Measurements from ENCODE around the gene MANBA. TPM values are rescaled to one million over a fixed set of nuclear protein-coding genes. Genes with fewer than 3 reads are reported as not detected.
"Not testable (repeated sequence)": the region's sequence is repeated elsewhere in the genome, so short reads cannot be mapped to it uniquely, and the experiment has no call there.

MANBA gene
- total RNA-seq, 1 experiment from 2014 or later, result 14.5 TPM

DNA sequence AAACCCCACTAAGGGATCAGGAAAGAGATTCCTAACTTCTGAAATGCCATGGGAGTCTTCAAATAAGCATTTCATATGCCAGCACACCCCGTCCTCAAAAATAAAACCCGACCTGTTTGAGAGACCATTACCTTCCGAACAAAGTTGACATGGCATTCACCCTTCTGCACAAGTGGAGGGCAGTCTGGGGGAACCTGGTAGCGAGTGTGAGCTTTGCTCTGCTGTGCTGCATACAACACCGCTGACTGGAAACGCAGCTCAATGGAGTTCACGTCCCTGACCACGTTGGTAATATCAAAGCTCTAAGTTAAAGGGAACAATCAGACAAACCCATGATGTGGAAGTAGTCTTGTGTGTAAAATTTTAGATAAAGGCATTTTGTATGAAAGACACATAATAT lies 38.0 kb downstream of the MANBA start:
- CTCF ChIA-PET, result no interaction called here
- no peaks in the 10 kb centered on the region for H3K4me1 ChIP-seq (ENCODE audit: control insufficient read depth, insufficient read depth, low read length)
- POLR2A ChIA-PET, result no interaction called here
- H3K27me3 ChIP-seq (ENCODE audit: control insufficient read depth, insufficient read depth, low read length), result no peaks in the 10 kb centered on the region
- DNase-seq (ENCODE audit: low read depth, low spot score), result no peak
- no peaks in the 10 kb centered on the region for H3K36me3 ChIP-seq (ENCODE audit: control insufficient read depth, insufficient read depth, low read length)
- no peak overlapping the region for H3K27ac ChIP-seq (ENCODE audit: low read length)
- no peak overlapping the region for H3K4me3 ChIP-seq (ENCODE audit: low read depth in 2 of 2, low read length in 2 of 2)
- no peaks in the 10 kb centered on the region for H3K9me3 ChIP-seq (ENCODE audit: control insufficient read depth, insufficient read depth, low read depth, low read length)
- no TSS peak for BruUV-seq (replicated peaks)
- intact Hi-C loops (cut with micrococcal nuclease; ENCODE audit: unreplicated experiment) (no loop called here), in situ Hi-C loops (cut with HindIII; ENCODE audit: low pct_unique_long_range_greater_than_20kb, low sequenced_read_pairs) (no loop called here)
- no peak for TF ChIP-seq SIN3A (IDR thresholded peaks at IDR 0.05; ENCODE audit: borderline replicate concordance, insufficient read depth, low read depth, low read length)
- TF ChIP-seq, protein P1, sequence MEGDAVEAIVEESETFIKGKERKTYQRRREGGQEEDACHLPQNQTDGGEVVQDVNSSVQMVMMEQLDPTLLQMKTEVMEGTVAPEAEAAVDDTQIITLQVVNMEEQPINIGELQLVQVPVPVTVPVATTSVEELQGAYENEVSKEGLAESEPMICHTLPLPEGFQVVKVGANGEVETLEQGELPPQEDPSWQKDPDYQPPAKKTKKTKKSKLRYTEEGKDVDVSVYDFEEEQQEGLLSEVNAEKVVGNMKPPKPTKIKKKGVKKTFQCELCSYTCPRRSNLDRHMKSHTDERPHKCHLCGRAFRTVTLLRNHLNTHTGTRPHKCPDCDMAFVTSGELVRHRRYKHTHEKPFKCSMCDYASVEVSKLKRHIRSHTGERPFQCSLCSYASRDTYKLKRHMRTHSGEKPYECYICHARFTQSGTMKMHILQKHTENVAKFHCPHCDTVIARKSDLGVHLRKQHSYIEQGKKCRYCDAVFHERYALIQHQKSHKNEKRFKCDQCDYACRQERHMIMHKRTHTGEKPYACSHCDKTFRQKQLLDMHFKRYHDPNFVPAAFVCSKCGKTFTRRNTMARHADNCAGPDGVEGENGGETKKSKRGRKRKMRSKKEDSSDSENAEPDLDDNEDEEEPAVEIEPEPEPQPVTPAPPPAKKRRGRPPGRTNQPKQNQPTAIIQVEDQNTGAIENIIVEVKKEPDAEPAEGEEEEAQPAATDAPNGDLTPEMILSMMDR (IDR thresholded peaks at IDR 0.05), result no peak
- TF ChIP-seq, protein P2, sequence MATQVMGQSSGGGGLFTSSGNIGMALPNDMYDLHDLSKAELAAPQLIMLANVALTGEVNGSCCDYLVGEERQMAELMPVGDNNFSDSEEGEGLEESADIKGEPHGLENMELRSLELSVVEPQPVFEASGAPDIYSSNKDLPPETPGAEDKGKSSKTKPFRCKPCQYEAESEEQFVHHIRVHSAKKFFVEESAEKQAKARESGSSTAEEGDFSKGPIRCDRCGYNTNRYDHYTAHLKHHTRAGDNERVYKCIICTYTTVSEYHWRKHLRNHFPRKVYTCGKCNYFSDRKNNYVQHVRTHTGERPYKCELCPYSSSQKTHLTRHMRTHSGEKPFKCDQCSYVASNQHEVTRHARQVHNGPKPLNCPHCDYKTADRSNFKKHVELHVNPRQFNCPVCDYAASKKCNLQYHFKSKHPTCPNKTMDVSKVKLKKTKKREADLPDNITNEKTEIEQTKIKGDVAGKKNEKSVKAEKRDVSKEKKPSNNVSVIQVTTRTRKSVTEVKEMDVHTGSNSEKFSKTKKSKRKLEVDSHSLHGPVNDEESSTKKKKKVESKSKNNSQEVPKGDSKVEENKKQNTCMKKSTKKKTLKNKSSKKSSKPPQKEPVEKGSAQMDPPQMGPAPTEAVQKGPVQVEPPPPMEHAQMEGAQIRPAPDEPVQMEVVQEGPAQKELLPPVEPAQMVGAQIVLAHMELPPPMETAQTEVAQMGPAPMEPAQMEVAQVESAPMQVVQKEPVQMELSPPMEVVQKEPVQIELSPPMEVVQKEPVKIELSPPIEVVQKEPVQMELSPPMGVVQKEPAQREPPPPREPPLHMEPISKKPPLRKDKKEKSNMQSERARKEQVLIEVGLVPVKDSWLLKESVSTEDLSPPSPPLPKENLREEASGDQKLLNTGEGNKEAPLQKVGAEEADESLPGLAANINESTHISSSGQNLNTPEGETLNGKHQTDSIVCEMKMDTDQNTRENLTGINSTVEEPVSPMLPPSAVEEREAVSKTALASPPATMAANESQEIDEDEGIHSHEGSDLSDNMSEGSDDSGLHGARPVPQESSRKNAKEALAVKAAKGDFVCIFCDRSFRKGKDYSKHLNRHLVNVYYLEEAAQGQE (IDR thresholded peaks at IDR 0.05; ENCODE audit: insufficient read depth in 1 of 2, low read depth in 2 of 2, low read length in 1 of 2), result no peak
- no peak for TF ChIP-seq TCF7L2 (IDR thresholded peaks at IDR 0.05; ENCODE audit: low read depth, low read length)
- no peak for TF ChIP-seq POLR2AphosphoS5 (IDR thresholded peaks at IDR 0.05; ENCODE audit: low read depth, low read length)
- ATAC-seq, result no peak

DNA sequence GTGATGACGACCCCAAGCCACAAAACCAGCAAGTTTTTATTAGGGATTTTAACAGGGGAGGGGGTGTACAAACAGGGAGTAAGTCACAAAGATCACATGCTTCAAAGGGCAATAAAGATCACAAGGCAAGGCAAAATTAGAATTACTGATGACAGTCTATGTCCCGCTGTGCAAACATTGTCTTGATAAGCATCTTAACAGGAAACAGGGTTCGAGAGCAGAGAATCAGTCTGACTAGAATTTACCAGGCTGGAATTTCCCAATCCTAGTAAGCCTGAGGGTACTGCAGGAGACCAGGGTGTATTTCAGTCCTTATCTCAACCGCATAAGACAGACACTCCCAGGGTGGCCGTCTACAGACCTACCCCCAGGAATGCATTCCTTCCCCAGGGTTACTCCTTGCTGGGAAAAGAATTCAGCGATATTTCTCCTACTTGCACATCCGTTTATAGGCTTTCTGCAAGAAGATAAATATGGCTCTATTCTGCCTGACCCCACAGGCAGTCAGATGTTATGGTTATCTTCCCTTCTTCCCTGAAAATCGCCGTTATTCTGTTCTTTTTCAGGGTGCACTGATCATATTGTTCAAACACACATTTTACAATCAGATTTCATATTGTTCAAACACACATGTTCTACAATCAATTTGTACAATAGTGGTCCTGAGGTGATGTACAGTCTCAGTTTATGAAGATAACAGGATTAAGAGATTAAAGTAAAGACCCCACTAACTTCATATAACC lies 41.8 kb downstream of the MANBA start:
- intact Hi-C loops (cut with micrococcal nuclease; ENCODE audit: unreplicated experiment); H3K36me3 ChIP-seq (ENCODE audit: control insufficient read depth, insufficient read depth, low read length); H3K4me3 ChIP-seq (ENCODE audit: low read depth in 2 of 2, low read length in 2 of 2); POLR2A ChIA-PET; DNase-seq (ENCODE audit: low read depth, low spot score); CTCF ChIA-PET; in situ Hi-C loops (cut with HindIII; ENCODE audit: low pct_unique_long_range_greater_than_20kb, low sequenced_read_pairs); H3K27me3 ChIP-seq (ENCODE audit: control insufficient read depth, insufficient read depth, low read length); BruUV-seq (replicated peaks); H3K27ac ChIP-seq (ENCODE audit: low read length); H3K9me3 ChIP-seq (ENCODE audit: control insufficient read depth, insufficient read depth, low read depth, low read length); ATAC-seq; H3K4me1 ChIP-seq (ENCODE audit: control insufficient read depth, insufficient read depth, low read length): not testable (repeated sequence)

DNA sequence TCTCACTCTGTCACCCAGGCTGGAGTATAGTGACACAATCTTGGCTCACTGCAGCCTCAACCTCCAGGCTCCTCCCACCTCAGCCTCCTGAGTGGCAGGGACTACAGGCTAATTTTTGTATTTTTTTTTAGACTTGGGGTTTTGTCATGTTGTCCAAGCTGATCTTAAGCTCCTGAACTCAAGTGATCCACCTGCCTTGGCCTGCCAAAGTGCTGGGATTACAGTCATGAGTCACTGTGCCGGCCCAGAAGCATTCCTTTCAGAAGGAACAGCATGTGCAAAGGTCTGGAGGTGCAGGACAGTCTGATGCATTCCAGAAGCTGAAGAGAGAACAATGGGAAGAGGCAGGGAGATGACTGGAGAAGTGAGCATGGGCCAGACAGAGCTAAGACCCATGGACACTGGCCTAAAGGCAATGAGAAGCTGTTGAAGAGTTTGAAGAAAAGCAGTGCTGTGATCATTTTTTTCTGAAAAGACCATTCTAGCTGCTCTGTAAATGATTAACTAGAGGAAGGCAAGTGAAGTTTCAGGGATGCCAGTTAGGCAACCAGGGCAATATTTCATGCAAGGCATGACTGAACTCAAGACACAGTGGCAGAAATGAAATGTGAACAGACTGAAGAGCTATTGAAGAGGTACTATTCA lies 43.2 kb downstream of the MANBA start:
- DNase-seq (ENCODE audit: low read depth, low spot score) (no peak), ATAC-seq (no peak)
- TF ChIP-seq, protein P1 (IDR thresholded peaks at IDR 0.05), result no peak
- TF ChIP-seq, protein P2 (IDR thresholded peaks at IDR 0.05; ENCODE audit: insufficient read depth in 1 of 2, low read depth in 2 of 2, low read length in 1 of 2), result no peak
- TF ChIP-seq POLR2AphosphoS5 (IDR thresholded peaks at IDR 0.05; ENCODE audit: low read depth, low read length) (no peak), SIN3A (IDR thresholded peaks at IDR 0.05; ENCODE audit: borderline replicate concordance, insufficient read depth, low read depth, low read length) (no peak), TCF7L2 (IDR thresholded peaks at IDR 0.05; ENCODE audit: low read depth, low read length) (no peak)
- H3K4me1 ChIP-seq (ENCODE audit: control insufficient read depth, insufficient read depth, low read length), result no peaks in the 10 kb centered on the region
- POLR2A ChIA-PET, result no interaction called here
- CTCF ChIA-PET, result no interaction called here
- no peak overlapping the region for H3K27ac ChIP-seq (ENCODE audit: low read length)
- intact Hi-C loops (cut with micrococcal nuclease; ENCODE audit: unreplicated experiment), result no loop called here
- H3K4me3 ChIP-seq (ENCODE audit: low read depth in 2 of 2, low read length in 2 of 2), result no peak overlapping the region
- in situ Hi-C loops (cut with HindIII; ENCODE audit: low pct_unique_long_range_greater_than_20kb, low sequenced_read_pairs), result no loop called here
- H3K9me3 ChIP-seq (ENCODE audit: control insufficient read depth, insufficient read depth, low read depth, low read length), result no peaks in the 10 kb centered on the region
- no peaks in the 10 kb centered on the region for H3K27me3 ChIP-seq (ENCODE audit: control insufficient read depth, insufficient read depth, low read length)
- no TSS peak for BruUV-seq (replicated peaks)
- no peaks in the 10 kb centered on the region for H3K36me3 ChIP-seq (ENCODE audit: control insufficient read depth, insufficient read depth, low read length)
